HG03045 (cell line): ENCODE data around the gene RNASE1.
"Not testable (repeated sequence)": the region's sequence is repeated elsewhere in the genome, so short reads cannot be mapped to it uniquely, and the experiment has no call there.

Experiments
- ATAC-seq: cut with Tn5 transposase; IDR thresholded peaks from one replicate; pipeline ENCODE4 v1.9.1; 2021; ENCODE audit warnings: mild to moderate bottlenecking, moderate library complexity; ENCODE audit not compliant: unreplicated experiment

RNASE1 gene

DNA sequence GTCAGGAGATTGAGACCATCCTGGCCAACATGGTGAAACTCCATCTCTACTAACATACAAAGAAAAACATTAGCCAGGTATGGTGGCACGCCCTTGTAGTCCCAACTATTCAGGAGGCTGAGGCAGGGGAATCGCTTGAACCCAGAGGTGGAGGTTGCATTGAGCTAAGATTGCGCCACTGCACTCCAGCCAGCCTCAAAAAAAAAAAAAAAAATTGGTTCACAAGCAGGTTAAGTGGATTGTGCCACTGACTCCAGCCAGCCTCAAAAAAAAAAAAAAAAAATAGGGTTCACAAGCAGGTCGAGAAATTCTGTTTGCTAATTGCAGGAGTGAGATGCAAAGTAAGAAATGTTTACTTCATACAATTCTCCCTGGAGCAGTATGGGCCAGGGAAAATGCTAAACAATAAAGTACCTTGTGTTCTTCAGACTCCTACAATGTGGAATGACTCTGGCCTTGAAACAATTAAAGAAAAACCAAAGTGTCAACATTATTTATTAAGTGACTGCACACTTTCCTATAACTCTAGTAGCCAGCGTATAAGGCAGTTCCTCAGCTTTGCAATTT lies 28.3 kb downstream of the RNASE1 start:
- no peak for ATAC-seq

- no peak for ATAC-seq
Observed at GRCh38 chr14:20772650-20773049, 30.0 kb downstream of the RNASE1 start.

DNA sequence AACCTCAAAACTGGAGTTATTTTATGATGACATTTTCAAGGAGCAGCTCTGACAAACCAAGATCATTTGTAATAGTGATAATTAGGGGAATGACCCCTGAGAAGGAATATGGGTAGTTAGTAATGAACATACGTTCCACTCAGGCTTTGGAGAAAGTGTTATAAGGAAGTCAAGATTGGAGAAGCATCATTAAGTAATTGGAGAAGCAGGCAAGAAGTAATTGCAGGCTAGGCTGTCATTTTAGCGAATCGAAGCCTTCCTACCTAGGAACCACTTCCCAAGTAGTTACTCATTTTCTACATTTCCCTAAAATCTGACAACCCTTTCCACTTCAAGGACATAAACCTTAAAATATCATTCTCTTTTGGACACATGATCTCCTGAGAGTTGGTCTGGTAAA lies 33.2 kb downstream of the RNASE1 start:
- ATAC-seq, result no peak

- no peak for ATAC-seq
Observed at GRCh38 chr14:20768593-20768892, 34.1 kb downstream of the RNASE1 start.

GRCh38 chr14:20760950-20761349 lies 41.7 kb downstream of the RNASE1 start:
- ATAC-seq, result no peak

DNA sequence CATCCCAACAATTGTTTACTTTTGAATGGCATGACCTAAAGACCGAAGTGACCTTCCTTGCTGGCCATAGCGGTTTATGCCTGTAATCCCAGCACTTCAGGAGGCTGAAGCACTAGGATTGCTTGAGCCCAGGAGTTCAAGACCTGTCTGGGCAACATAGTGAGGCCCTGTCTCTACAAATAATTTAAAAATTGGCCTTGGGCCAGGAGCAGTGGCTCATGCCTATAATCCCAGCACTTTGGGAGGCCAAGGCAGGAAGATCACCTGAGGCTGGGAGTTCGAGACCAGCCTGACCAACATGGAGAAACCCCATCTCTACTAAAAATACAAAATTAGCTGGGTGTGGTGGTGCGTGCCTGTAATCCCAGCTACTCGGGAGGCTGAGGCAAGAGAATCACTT lies 43.2 kb downstream of the RNASE1 start:
- not testable (repeated sequence) for ATAC-seq

GRCh38 chr14:20757965-20758364 lies 44.7 kb downstream of the RNASE1 start:
- no peak for ATAC-seq

DNA sequence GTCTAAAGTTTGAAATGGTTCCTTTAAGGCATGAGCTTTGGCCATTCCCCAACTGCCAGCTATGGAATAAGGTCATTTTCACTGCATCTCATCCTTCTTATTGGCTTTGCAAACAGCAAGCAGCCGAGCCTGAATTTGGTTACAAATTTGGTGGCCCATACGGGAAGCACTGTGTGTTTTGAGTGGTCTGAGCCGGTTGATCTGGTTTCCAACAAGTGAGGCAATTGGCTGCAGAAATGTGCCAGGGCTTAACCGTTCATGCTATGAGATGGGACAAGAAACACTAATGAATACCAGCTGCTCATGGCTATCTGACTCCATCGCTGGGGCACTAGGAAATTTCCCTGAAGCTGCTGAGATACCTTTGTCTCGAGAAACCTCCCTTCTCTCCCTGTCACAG lies 47.6 kb downstream of the RNASE1 start:
- ATAC-seq, result no peak

DNA sequence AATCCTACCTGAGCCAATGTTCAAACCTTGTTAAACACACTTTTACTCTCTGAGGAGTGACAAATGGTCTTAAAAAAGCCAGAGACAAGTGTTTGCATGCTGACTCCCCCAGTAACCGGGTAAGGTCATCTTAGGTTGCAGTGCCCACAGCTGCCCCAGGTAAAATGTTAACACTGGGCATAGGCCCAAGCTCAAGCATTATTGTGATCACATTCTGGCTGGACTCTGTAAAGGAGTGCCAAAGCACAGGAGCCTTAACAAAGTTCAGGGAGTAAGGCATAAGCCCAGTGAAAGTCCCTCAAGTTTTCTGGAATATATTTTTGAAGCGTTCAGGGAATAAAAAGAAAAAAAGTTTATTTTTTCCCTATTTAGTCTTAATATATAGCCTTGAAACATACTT lies 48.3 kb downstream of the RNASE1 start:
- no peak for ATAC-seq

- ATAC-seq, result no peak
Observed at GRCh38 chr14:20751963-20752562, 50.6 kb downstream of the RNASE1 start.
